H1 (cell line): ENCODE results near the gene SLC12A2. TPM values are rescaled to one million over a fixed set of nuclear protein-coding genes. Genes with fewer than 3 reads are reported as not detected.

ENCODE experiments used
- CTCF ChIA-PET: fragments of 300-600 bp; sonication (Branson Sonifier 250); formaldehyde crosslinking; loops from one replicate; lab custom pipeline; 2021; ENCODE audit not compliant: partially characterized antibody; lab: Charles Lee
- POLR2A ChIA-PET: fragments of 300-600 bp; sonication (Branson Sonifier 250); formaldehyde crosslinking; loops from one replicate; lab custom pipeline; 2021; ENCODE audit warnings: inconsistent platforms; ENCODE audit not compliant: partially characterized antibody; lab: Charles Lee
- DNase-seq, 2 experiments: peaks; one replicate each; pipeline versions ENCODE4 v3.0.0 to v3.0.0-alpha.2; 2010 to 2022; ENCODE audit warnings: low spot score in 2 of 2, low read depth in 1 of 2, mixed read lengths in 1 of 2
- FAIRE-seq: peaks from 2 replicates; lab custom pipeline; 2011; peaks lifted over from hg19 to GRCh38; lab: Jason Lieb, UNC
- H2AFZ ChIP-seq: 2 replicates; pipeline ENCODE4 v1.8.1; 2012; ENCODE audit warnings: low read length, inconsistent platforms
- H2AK5ac ChIP-seq: 2 replicates; pipeline ENCODE4 v1.6.1; 2013; ENCODE audit warnings: low read depth, low read length
- H2BK120ac ChIP-seq: replicated peaks from 2 replicates; pipeline ENCODE3; 2013; ENCODE audit warnings: low read depth, low read length, inconsistent platforms
- H2BK12ac ChIP-seq: 2 replicates; pipeline ENCODE4 v1.6.1; 2013; ENCODE audit warnings: low read depth, low read length
- H2BK15ac ChIP-seq: 2 replicates; pipeline ENCODE4 v1.6.1; 2013; ENCODE audit warnings: low read length
- H2BK20ac ChIP-seq: 2 replicates; pipeline ENCODE4 v1.6.1; 2013; ENCODE audit warnings: low read length
- H2BK5ac ChIP-seq: 2 replicates; pipeline ENCODE4 v1.6.1; 2013; ENCODE audit warnings: low read depth, low read length
- H3K14ac ChIP-seq: 2 replicates; pipeline ENCODE4 v1.6.1; 2013; ENCODE audit warnings: inconsistent platforms; ENCODE audit not compliant: insufficient read length
- H3K18ac ChIP-seq: 2 replicates; pipeline ENCODE4 v1.6.1; 2013; ENCODE audit warnings: low read length; ENCODE audit errors: extremely low read depth
- H3K23ac ChIP-seq: 2 replicates; pipeline ENCODE4 v1.6.1; 2013; ENCODE audit warnings: inconsistent platforms; ENCODE audit not compliant: insufficient read length
- H3K23me2 ChIP-seq: 2 replicates; pipeline ENCODE4 v1.6.1; 2013; ENCODE audit warnings: low read depth, low read length
- H3K27ac ChIP-seq: 2 replicates; pipeline ENCODE4 v1.6.1; 2011; ENCODE audit warnings: low read depth, low read length, inconsistent platforms
- H3K27me3 ChIP-seq, 4 experiments: replicated peaks in 1 of 4; 1 replicate in 1 of 4; 2 replicates in 3 of 4; pipeline versions ENCODE4 v1.6.1 to v1.8.1; 2011 to 2013; ENCODE audit warnings: low read length in 3 of 4, mild to moderate bottlenecking in 3 of 4, inconsistent platforms in 2 of 4, mixed read lengths in 2 of 4, moderate library complexity in 1 of 4; ENCODE audit not compliant: control insufficient read depth in 3 of 4, insufficient read depth in 3 of 4; ENCODE audit errors: extremely low read depth in 1 of 4
- H3K36me3 ChIP-seq, 4 experiments: 2 replicates each; pipeline versions ENCODE4 v1.6.1 to v1.8.1; 2011 to 2013; ENCODE audit warnings: mild to moderate bottlenecking in 4 of 4, low read length in 3 of 4, moderate library complexity in 2 of 4, control low read depth in 1 of 4, inconsistent platforms in 1 of 4; ENCODE audit not compliant: insufficient read depth in 4 of 4, control insufficient read depth in 2 of 4
- H3K4ac ChIP-seq: replicated peaks from 2 replicates; pipeline ENCODE3; 2013; ENCODE audit warnings: low read length, low read depth, mixed read lengths, inconsistent platforms; ENCODE audit not compliant: insufficient read length
- H3K4me1 ChIP-seq, 4 experiments: replicated peaks in 1 of 4; 1 replicate in 1 of 4; 2 replicates in 3 of 4; pipeline versions ENCODE4 v1.6.1 to v1.8.1; 2011 to 2013; ENCODE audit warnings: low read length in 3 of 4, inconsistent platforms in 2 of 4, mixed read lengths in 1 of 4; ENCODE audit not compliant: insufficient read depth in 4 of 4, control insufficient read depth in 3 of 4
- H3K4me2 ChIP-seq, 2 experiments: 2 replicates each; pipeline versions ENCODE4 v1.6.1 to v1.8.1; 2011 to 2013; ENCODE audit warnings: low read depth in 2 of 2, low read length in 2 of 2, control low read depth in 1 of 2, inconsistent platforms in 1 of 2, mild to moderate bottlenecking in 1 of 2; ENCODE audit not compliant: insufficient read depth in 1 of 2
- H3K4me3 ChIP-seq, 4 experiments: fragments of 200-600, 300-600 bp in 1 of 4; sonication (generic), shearing (Covaris generic), sonication (Bioruptor Twin) in 1 of 4; 2 replicates each; pipeline versions ENCODE4 v1.5.1 to v1.8.1; 2011 to 2016; ENCODE audit warnings: low read length in 4 of 4, low read depth in 3 of 4, control low read depth in 2 of 4, inconsistent platforms in 2 of 4, mild to moderate bottlenecking in 2 of 4, mixed read lengths in 1 of 4, moderate library complexity in 1 of 4; ENCODE audit not compliant: insufficient read depth in 2 of 4; ENCODE audit errors: extremely low read depth in 1 of 4
- H3K56ac ChIP-seq: replicated peaks from 2 replicates; pipeline ENCODE3; 2013; ENCODE audit warnings: low read depth, mild to moderate bottlenecking, mixed read lengths, low read length, inconsistent platforms; ENCODE audit not compliant: insufficient read length
- H3K79me1 ChIP-seq: 2 replicates; pipeline ENCODE4 v1.6.1; 2013; ENCODE audit warnings: low read depth, low read length, control low read depth
- H3K79me2 ChIP-seq, 2 experiments: 2 replicates each; pipeline versions ENCODE4 v1.6.1 to v1.8.1; 2012 to 2013; ENCODE audit warnings: low read length in 2 of 2, mild to moderate bottlenecking in 2 of 2, inconsistent platforms in 1 of 2; ENCODE audit not compliant: insufficient read depth in 2 of 2, control insufficient read depth in 1 of 2
- H3K9ac ChIP-seq, 4 experiments: replicated peaks in 1 of 4; 1 replicate in 1 of 4; 2 replicates in 3 of 4; pipeline versions ENCODE4 v1.6.1 to v1.8.1; 2011 to 2013; ENCODE audit warnings: low read depth in 3 of 4, low read length in 3 of 4, control low read depth in 2 of 4, mild to moderate bottlenecking in 2 of 4, moderate library complexity in 2 of 4, inconsistent platforms in 1 of 4; ENCODE audit errors: extremely low read depth in 1 of 4
- H3K9me3 ChIP-seq, 2 experiments: 2 replicates each; pipeline versions ENCODE4 v1.6.1 to v1.8.1; 2012 to 2013; ENCODE audit warnings: mild to moderate bottlenecking in 2 of 2, moderate library complexity in 2 of 2, control low read depth in 1 of 2, inconsistent platforms in 1 of 2, low read depth in 1 of 2, low read length in 1 of 2, mixed read lengths in 1 of 2; ENCODE audit not compliant: insufficient read depth in 2 of 2
- H4K20me1 ChIP-seq, 2 experiments: replicated peaks in 1 of 2; 2 replicates each; pipeline versions ENCODE3 to v1.8.1; 2011 to 2013; ENCODE audit warnings: inconsistent platforms in 2 of 2, low read length in 2 of 2, mild to moderate bottlenecking in 1 of 2; ENCODE audit not compliant: insufficient read depth in 2 of 2, control insufficient read depth in 1 of 2
- H4K5ac ChIP-seq: 2 replicates; pipeline ENCODE4 v1.6.1; 2013; ENCODE audit warnings: low read length, low read depth, mixed read lengths, inconsistent platforms; ENCODE audit not compliant: insufficient read length
- H4K8ac ChIP-seq: 2 replicates; pipeline ENCODE4 v1.8.0; 2013; ENCODE audit warnings: mild to moderate bottlenecking, moderate library complexity, low read length, inconsistent platforms; ENCODE audit not compliant: insufficient read depth; ENCODE audit errors: extremely low read depth
- H4K91ac ChIP-seq: replicated peaks from 2 replicates; pipeline ENCODE3; 2013; ENCODE audit warnings: low read length, mixed read lengths, inconsistent platforms; ENCODE audit not compliant: insufficient read length
- CHD2 ChIP-seq: IDR thresholded peaks from 2 replicates; pipeline ENCODE4 v1.6.1; 2012; ENCODE audit warnings: low read length, improper control_type of control experiment
- RAD21 ChIP-seq, 2 experiments: IDR thresholded peaks in 1 of 2; conservative IDR thresholded peaks in 1 of 2; 2 replicates each; pipeline ENCODE4 v1.6.1; 2011; ENCODE audit warnings: low read depth in 2 of 2, low read length in 2 of 2, improper control_type of control experiment in 1 of 2, inconsistent platforms in 1 of 2, mild to moderate bottlenecking in 1 of 2, moderate library complexity in 1 of 2
- RBBP5 ChIP-seq: IDR thresholded peaks from 2 replicates; pipeline ENCODE4 v1.7.1; 2012; ENCODE audit warnings: low read depth, mild to moderate bottlenecking, inconsistent platforms, low read length, moderate library complexity, borderline replicate concordance
- SIN3A ChIP-seq, 2 experiments: IDR thresholded peaks in 1 of 2; conservative IDR thresholded peaks in 1 of 2; 2 replicates each; pipeline ENCODE4 v1.6.1; 2011 to 2012; ENCODE audit warnings: low read length in 2 of 2, improper control_type of control experiment in 1 of 2, low read depth in 1 of 2, mild to moderate bottlenecking in 1 of 2
- TBP ChIP-seq: IDR thresholded peaks from 2 replicates; pipeline ENCODE4 v1.6.1; 2011; ENCODE audit warnings: low read depth, low read length, improper control_type of control experiment
- TCF12 ChIP-seq: IDR thresholded peaks from 2 replicates; pipeline ENCODE4 v1.6.1; 2011; ENCODE audit warnings: low read depth, mild to moderate bottlenecking, low read length
- WGBS, 2 experiments: shearing (Covaris generic) in 1 of 2; methylation state at CpG; one replicate each; pipeline versions ENCODE4 v1.1.6 to v1.1.7; 2013 to 2015; ENCODE audit warnings: low lambda C conversion rate in 2 of 2, mixed read lengths in 2 of 2, inconsistent platforms in 1 of 2, low coverage in 1 of 2, missing lambda C conversion rate in 1 of 2; ENCODE audit not compliant: insufficient replicate concordance in 2 of 2, insufficient coverage in 1 of 2, insufficient read length in 1 of 2; ENCODE audit errors: extremely low coverage in 1 of 2, missing lambda C conversion rate in 1 of 2; 5-methylcytosine and 5-hydroxymethylcytosine counted together
- polyA plus RNA-seq, 7 experiments: library from polyadenylated mRNA; depleted of rRNA in 3 of 7; stranded (reverse) in 5 of 7; unstranded in 2 of 7; fragments of >200 nt in 5 of 7; fragments of 200-250 nt in 2 of 7; gene quantifications; 1 replicate in 5 of 7; 2 replicates in 1 of 7; 4 replicates in 1 of 7; pipeline versions ENCODE4 v1.2.1 to v1.2.3, GENCODE V29; 2011 to 2013; ENCODE audit warnings: missing spikeins in 2 of 7, mixed read lengths in 2 of 7
- total RNA-seq: library from RNA; stranded (reverse); fragmentation: NEBNext Ultra II Directional; extraction: Animal tissue kit (Norgen Biotek cat#: 25700); gene quantifications from 2 replicates; pipeline ENCODE4 v1.2.1, GENCODE V29; 2021

Gene SLC12A2
- total and polyA plus RNA-seq, 2 of the 8 experiments (the other 6 are each of a cell fraction or from before 2014, with no cell fraction given) = 2.6 to 16.2 TPM

- H2BK120ac ChIP-seq = no peak overlapping the region
- H3K9ac ChIP-seq = no peak overlapping the region
- no peak for TF ChIP-seq RAD21 (IDR thresholded peaks at IDR 0.05 in 1 of 2, conservative IDR thresholded peaks at IDR 0.05 in 1 of 2; ENCODE audit: low read depth in 2 of 2, low read length in 2 of 2)
- TF ChIP-seq SIN3A (conservative IDR thresholded peaks at IDR 0.05 in 1 of 2, IDR thresholded peaks at IDR 0.05 in 1 of 2; ENCODE audit: low read depth in 1 of 2, low read length in 2 of 2) = no peak
- no peak for TF ChIP-seq TBP
- no peak for TF ChIP-seq TCF12
- TF ChIP-seq RBBP5 = no peak
- no peak for TF ChIP-seq CHD2
- H3K79me1 ChIP-seq = no peaks in the 10 kb centered on the region
- no peak overlapping the region for H3K14ac ChIP-seq
- H3K23me2 ChIP-seq = no peaks in the 10 kb centered on the region
- no peaks in the 10 kb centered on the region for H4K20me1 ChIP-seq
- no peak overlapping the region for H4K91ac ChIP-seq
- H3K4me2 ChIP-seq = no peak overlapping the region
- no peak overlapping the region for H2AK5ac ChIP-seq
- no peak overlapping the region for H2BK20ac ChIP-seq
- no peak overlapping the region for H4K8ac ChIP-seq
- H2AFZ ChIP-seq = no peak overlapping the region
- 83% methylated on average over 3 of the region's 3 CpGs; no CpG with 5 or more reads in 1 of the 2 experiments for WGBS, 2 experiments
- peaks cover 0 to 2% (median under 1%) of the 10 kb centered on the region in 4 experiments; a peak in 2 of 7 replicates for H3K4me1 ChIP-seq
- H3K4ac ChIP-seq = no peak overlapping the region
- no peak overlapping the region for H3K23ac ChIP-seq
- H2BK5ac ChIP-seq = no peak overlapping the region
- ChIA-PET POLR2A (no interaction called here), CTCF (interaction anchor here (0.6 to 1.4 kb wide), 5 partner anchors 9 to 816 kb away, joined by 3 read pairs; no protein-coding TSS in a partner anchor)
- no peaks in the 10 kb centered on the region for H3K36me3 ChIP-seq
- no peak overlapping the region for H3K18ac ChIP-seq
- H3K56ac ChIP-seq = no peak overlapping the region
- no peaks in the 10 kb centered on the region for H3K79me2 ChIP-seq
- DNase-seq (no peak), FAIRE-seq (no peak)
- H2BK12ac ChIP-seq = no peak overlapping the region
- no peak overlapping the region for H2BK15ac ChIP-seq
- no peak overlapping the region for H4K5ac ChIP-seq
- H3K9me3 ChIP-seq = no peaks in the 10 kb centered on the region
- no peak overlapping the region for H3K4me3 ChIP-seq
- H3K27me3 ChIP-seq = no peaks in the 10 kb centered on the region; a peak in 1 of 7 replicates
- no peak overlapping the region for H3K27ac ChIP-seq
Observed at GRCh38 chr5:128196791-128197190, 113.2 kb downstream of the SLC12A2 start.
